Panc1 (cell line): ENCODE measurements around the gene HOXA11. TPM values are rescaled to one million over a fixed set of nuclear protein-coding genes. Genes with fewer than 3 reads are reported as not detected.

Experiments
- ATAC-seq: fragments of 200-7000 bp; cut with Tn5 transposase; 2 replicates; pipeline ENCODE4 v1.9.1; 2020; ENCODE audit warnings: mild to moderate bottlenecking, moderate library complexity
- BruUV-seq: library from RNA; stranded (reverse); fragments of 400-500 nt; replicated peaks from 2 replicates; lab custom pipeline; 2021; lab: Mats Ljungman, UMichigan
- CTCF ChIA-PET: fragments of 300-600 bp; sonication (Branson Sonifier 250); formaldehyde crosslinking; loops from one replicate; lab custom pipeline; 2022; ENCODE audit warnings: antibody characterized with exemption; lab: Charles Lee
- POLR2A ChIA-PET: fragments of 300-600 bp; sonication (Branson Sonifier 250); formaldehyde crosslinking; loops from one replicate; lab custom pipeline; 2022; ENCODE audit warnings: antibody characterized with exemption; lab: Charles Lee
- DNase-seq: peaks from one replicate; pipeline ENCODE4 v3.0.0-alpha.2; 2010; ENCODE audit warnings: low read depth, low spot score
- H3K27ac ChIP-seq: 2 replicates; pipeline ENCODE4 v1.5.1; 2011; ENCODE audit warnings: mild to moderate bottlenecking, low read length, inconsistent platforms
- H3K27me3 ChIP-seq: fragments of 200-500 bp; sonication (Bioruptor generic); 2 replicates; pipeline ENCODE4 v1.6.0; 2014; ENCODE audit warnings: low read length, inconsistent platforms; ENCODE audit not compliant: control insufficient read depth, insufficient read depth
- H3K36me3 ChIP-seq: fragments of 200-500 bp; sonication (Bioruptor generic); 2 replicates; pipeline ENCODE4 v1.5.1; 2014; ENCODE audit warnings: inconsistent platforms, mild to moderate bottlenecking, low read length, moderate library complexity; ENCODE audit not compliant: control insufficient read depth, insufficient read depth
- H3K4me1 ChIP-seq: 2 replicates; pipeline ENCODE4 v1.5.1; 2011; ENCODE audit warnings: inconsistent platforms, mild to moderate bottlenecking, low read length, moderate library complexity; ENCODE audit not compliant: control insufficient read depth, insufficient read depth
- H3K4me3 ChIP-seq, 2 experiments: 2 replicates each; pipeline ENCODE4 v1.5.1; 2011 to 2012; ENCODE audit warnings: low read depth in 2 of 2, low read length in 2 of 2, mild to moderate bottlenecking in 2 of 2, inconsistent platforms in 1 of 2, moderate library complexity in 1 of 2
- H3K9me3 ChIP-seq: fragments of 200-500 bp; sonication (Bioruptor generic); 2 replicates; pipeline ENCODE4 v1.5.1; 2014; ENCODE audit warnings: low read depth, mild to moderate bottlenecking, inconsistent platforms, low read length, moderate library complexity; ENCODE audit not compliant: control insufficient read depth, insufficient read depth
- POLR2AphosphoS5 ChIP-seq: IDR thresholded peaks from 2 replicates; pipeline ENCODE4 v1.6.1; 2012; ENCODE audit warnings: mild to moderate bottlenecking, low read depth, low read length, moderate library complexity
- SIN3A ChIP-seq: IDR thresholded peaks from 2 replicates; pipeline ENCODE4 v1.6.1; 2012; ENCODE audit warnings: low read depth, mild to moderate bottlenecking, low read length, moderate library complexity, borderline replicate concordance; ENCODE audit not compliant: insufficient read depth
- TCF7L2 ChIP-seq: IDR thresholded peaks from 2 replicates; pipeline ENCODE4 v1.6.1; 2011; ENCODE audit warnings: mild to moderate bottlenecking, low read depth, low read length, inconsistent platforms
- in situ Hi-C: cut with HindIII; loops from 2 replicates; pipeline ENCODE4 v1.10.0; 2016; ENCODE audit warnings: low sequenced_read_pairs, low pct_unique_long_range_greater_than_20kb
- intact Hi-C: fragments of 100-400 bp; cut with micrococcal nuclease; formaldehyde crosslinking; loops from one replicate; pipeline ENCODE4 v1.10.0; 2022; ENCODE audit not compliant: unreplicated experiment
- total RNA-seq: library from RNA; stranded (reverse); gene quantifications from one replicate; pipeline ENCODE4 v1.2.1, GENCODE V29; 2021; ENCODE audit not compliant: unreplicated experiment
- TF ChIP-seq, protein P1 (sequence below), 2 experiments: IDR thresholded peaks; 2 replicates each; pipeline ENCODE4 v1.6.1; 2011 to 2012; ENCODE audit warnings: low read depth in 2 of 2, control low read depth in 1 of 2, low read length in 1 of 2, mild to moderate bottlenecking in 1 of 2, moderate library complexity in 1 of 2; ENCODE audit not compliant: insufficient read depth in 1 of 2
- TF ChIP-seq, protein P2 (sequence below): fragments of 450-650 bp; IDR thresholded peaks from 2 replicates; pipeline ENCODE4 v1.5.1; 2017; ENCODE audit warnings: mild to moderate bottlenecking

Gene HOXA11
- total RNA-seq, 1 experiment from 2014 or later, result 0.57 TPM

DNA sequence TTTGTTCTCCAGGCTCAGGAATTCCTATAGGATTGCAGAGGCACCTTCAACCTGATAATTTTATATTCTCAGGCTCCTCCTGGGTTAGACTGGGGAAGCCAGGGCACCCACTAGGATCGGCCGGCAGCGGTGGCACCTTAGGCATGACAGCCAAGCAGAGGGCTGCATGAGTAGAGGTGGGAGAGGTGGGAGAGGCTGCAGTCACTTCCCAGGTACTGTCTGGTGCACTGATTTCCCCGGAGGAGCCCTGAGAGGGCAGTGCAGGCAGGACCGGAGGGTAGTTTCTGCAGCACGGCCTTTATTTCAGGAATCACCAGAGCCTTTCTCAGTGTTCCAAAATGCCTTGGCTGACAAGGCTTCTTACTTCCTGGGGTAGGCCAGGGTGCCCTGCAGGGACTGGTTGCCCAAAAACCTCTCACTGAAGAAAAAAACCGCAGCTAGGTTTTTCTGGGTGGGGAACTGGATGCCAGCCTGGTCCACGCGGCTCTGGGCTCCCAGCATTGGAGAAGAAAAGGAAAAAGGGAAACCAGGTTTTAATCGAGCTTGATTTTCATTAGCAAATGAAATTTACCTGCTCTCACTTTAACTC, 18.4 kb upstream of the HOXA11 start:
- H3K27me3 ChIP-seq, result no peaks in the 10 kb centered on the region; the same call in 1 of the 2 replicates
- in situ Hi-C loops, result no loop called here
- H3K9me3 ChIP-seq, result no peaks in the 10 kb centered on the region
- TF ChIP-seq, protein P1, sequence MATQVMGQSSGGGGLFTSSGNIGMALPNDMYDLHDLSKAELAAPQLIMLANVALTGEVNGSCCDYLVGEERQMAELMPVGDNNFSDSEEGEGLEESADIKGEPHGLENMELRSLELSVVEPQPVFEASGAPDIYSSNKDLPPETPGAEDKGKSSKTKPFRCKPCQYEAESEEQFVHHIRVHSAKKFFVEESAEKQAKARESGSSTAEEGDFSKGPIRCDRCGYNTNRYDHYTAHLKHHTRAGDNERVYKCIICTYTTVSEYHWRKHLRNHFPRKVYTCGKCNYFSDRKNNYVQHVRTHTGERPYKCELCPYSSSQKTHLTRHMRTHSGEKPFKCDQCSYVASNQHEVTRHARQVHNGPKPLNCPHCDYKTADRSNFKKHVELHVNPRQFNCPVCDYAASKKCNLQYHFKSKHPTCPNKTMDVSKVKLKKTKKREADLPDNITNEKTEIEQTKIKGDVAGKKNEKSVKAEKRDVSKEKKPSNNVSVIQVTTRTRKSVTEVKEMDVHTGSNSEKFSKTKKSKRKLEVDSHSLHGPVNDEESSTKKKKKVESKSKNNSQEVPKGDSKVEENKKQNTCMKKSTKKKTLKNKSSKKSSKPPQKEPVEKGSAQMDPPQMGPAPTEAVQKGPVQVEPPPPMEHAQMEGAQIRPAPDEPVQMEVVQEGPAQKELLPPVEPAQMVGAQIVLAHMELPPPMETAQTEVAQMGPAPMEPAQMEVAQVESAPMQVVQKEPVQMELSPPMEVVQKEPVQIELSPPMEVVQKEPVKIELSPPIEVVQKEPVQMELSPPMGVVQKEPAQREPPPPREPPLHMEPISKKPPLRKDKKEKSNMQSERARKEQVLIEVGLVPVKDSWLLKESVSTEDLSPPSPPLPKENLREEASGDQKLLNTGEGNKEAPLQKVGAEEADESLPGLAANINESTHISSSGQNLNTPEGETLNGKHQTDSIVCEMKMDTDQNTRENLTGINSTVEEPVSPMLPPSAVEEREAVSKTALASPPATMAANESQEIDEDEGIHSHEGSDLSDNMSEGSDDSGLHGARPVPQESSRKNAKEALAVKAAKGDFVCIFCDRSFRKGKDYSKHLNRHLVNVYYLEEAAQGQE (IDR thresholded peaks at IDR 0.05; ENCODE audit: insufficient read depth in 1 of 2, low read depth in 2 of 2, low read length in 1 of 2), result no peak
- TF ChIP-seq, protein P2, sequence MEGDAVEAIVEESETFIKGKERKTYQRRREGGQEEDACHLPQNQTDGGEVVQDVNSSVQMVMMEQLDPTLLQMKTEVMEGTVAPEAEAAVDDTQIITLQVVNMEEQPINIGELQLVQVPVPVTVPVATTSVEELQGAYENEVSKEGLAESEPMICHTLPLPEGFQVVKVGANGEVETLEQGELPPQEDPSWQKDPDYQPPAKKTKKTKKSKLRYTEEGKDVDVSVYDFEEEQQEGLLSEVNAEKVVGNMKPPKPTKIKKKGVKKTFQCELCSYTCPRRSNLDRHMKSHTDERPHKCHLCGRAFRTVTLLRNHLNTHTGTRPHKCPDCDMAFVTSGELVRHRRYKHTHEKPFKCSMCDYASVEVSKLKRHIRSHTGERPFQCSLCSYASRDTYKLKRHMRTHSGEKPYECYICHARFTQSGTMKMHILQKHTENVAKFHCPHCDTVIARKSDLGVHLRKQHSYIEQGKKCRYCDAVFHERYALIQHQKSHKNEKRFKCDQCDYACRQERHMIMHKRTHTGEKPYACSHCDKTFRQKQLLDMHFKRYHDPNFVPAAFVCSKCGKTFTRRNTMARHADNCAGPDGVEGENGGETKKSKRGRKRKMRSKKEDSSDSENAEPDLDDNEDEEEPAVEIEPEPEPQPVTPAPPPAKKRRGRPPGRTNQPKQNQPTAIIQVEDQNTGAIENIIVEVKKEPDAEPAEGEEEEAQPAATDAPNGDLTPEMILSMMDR, result no peak
- TF ChIP-seq TCF7L2, result no peak
- TF ChIP-seq SIN3A, result no peak
- no peak for TF ChIP-seq POLR2AphosphoS5
- H3K4me1 ChIP-seq, result peaks cover 13% of the 10 kb centered on the region; the same call in 1 of the 2 replicates
- CTCF ChIA-PET, result interaction anchor here (0.5 kb wide), 1 partner anchor 772 kb away, joined by 8 read pairs; no protein-coding TSS in a partner anchor
- intact Hi-C loops, result no loop called here
- no peak overlapping the region for H3K27ac ChIP-seq
- no peak overlapping the region for H3K4me3 ChIP-seq
- peaks cover 2% of the 10 kb centered on the region; the same call in 1 of the 2 replicates for H3K36me3 ChIP-seq
- ATAC-seq (no peak), DNase-seq (no peak)
- POLR2A ChIA-PET, result no interaction called here
- BruUV-seq, result no TSS peak

DNA sequence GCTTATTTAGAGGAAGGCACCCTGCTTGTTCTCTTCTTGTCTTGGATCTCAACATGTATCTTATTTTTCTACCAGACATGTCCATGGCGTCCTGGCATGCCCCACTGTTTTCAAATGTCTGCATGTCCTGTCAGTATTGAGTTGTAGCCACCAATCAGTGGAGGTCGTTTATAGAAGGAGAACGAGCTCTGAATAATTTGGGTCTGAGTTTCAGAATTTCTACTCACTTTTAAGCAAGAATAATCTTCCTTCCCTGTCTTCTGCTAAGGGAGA, 17.8 kb upstream of the HOXA11 start:
- no peak overlapping the region for H3K4me3 ChIP-seq
- no peak for DNase-seq
- no peaks in the 10 kb centered on the region; the same call in 1 of the 2 replicates for H3K27me3 ChIP-seq
- H3K27ac ChIP-seq, result no peak overlapping the region
- CTCF ChIA-PET, result interaction anchor here (0.5 to 0.7 kb wide), 2 partner anchors 125 to 773 kb away, joined by 8 to 21 read pairs; no protein-coding TSS in a partner anchor
- BruUV-seq, result no TSS peak
- ATAC-seq, result no peak
- H3K36me3 ChIP-seq, result peaks cover 2% of the 10 kb centered on the region; the same call in 1 of the 2 replicates
- in situ Hi-C loops, result no loop called here
- intact Hi-C loops, result no loop called here
- peaks cover 13% of the 10 kb centered on the region; the same call in 1 of the 2 replicates for H3K4me1 ChIP-seq
- no peaks in the 10 kb centered on the region for H3K9me3 ChIP-seq
- POLR2A ChIA-PET, result no interaction called here
- TF ChIP-seq, protein P1 (IDR thresholded peaks at IDR 0.05; ENCODE audit: insufficient read depth in 1 of 2, low read depth in 2 of 2, low read length in 1 of 2), result no peak
- TF ChIP-seq POLR2AphosphoS5, result no peak
- TF ChIP-seq, protein P2, result no peak
